Heart right ventricle (tissue), 16 donors: Measurements from ENCODE around the gene MACROD2. TPM values are rescaled to one million over a fixed set of nuclear protein-coding genes. Genes with fewer than 3 reads are reported as not detected.

ENCODE experiments used
- ATAC-seq, 8 donors: fragments of 200-7000 bp; cut with Tn5 transposase; one replicate each; pipeline ENCODE4 v1.9.1; 2020; ENCODE audit warnings: mild to moderate bottlenecking in 8 of 8, moderate library complexity in 8 of 8, moderate number of reproducible peaks in 1 of 8
- DNase-seq, 2 donors: peaks; one replicate each; pipeline ENCODE4 v3.0.0-alpha.2; 2020
- H3K27ac ChIP-seq, 10 donors: fragments of 200-600 bp; sonication (generic) in 2 of 10; one replicate each; pipeline versions ENCODE4 v1.5.0 to v1.8.0; 2020 to 2022; ENCODE audit warnings: mild to moderate bottlenecking in 3 of 10
- H3K27me3 ChIP-seq, 7 donors: fragments of 200-600 bp; one replicate each; pipeline ENCODE4 v1.8.0; 2021 to 2022; ENCODE audit warnings: mild to moderate bottlenecking in 2 of 7
- H3K36me3 ChIP-seq, 9 donors: fragments of 200-600 bp; sonication (generic) in 1 of 9; one replicate each; pipeline versions ENCODE4 v1.5.0 to v1.8.0; 2020 to 2022; ENCODE audit warnings: mild to moderate bottlenecking in 2 of 9
- H3K4me1 ChIP-seq, 9 donors: fragments of 200-600 bp; sonication (generic) in 1 of 9; one replicate each; pipeline versions ENCODE4 v1.5.0 to v1.8.0; 2020 to 2022; ENCODE audit warnings: mild to moderate bottlenecking in 4 of 9
- H3K4me3 ChIP-seq, 10 donors: fragments of 200-600 bp; sonication (generic) in 2 of 10; one replicate each; pipeline versions ENCODE4 v1.5.0 to v1.8.0; 2020 to 2022; ENCODE audit warnings: mild to moderate bottlenecking in 7 of 10, moderate library complexity in 2 of 10
- H3K9me3 ChIP-seq, 11 donors: fragments of 200-600 bp in 10 of 11; sonication (generic) in 2 of 11; one replicate each; pipeline versions ENCODE4 v1.5.0 to v1.8.0; 2013 to 2022; ENCODE audit warnings: mild to moderate bottlenecking in 2 of 11, control low read depth in 1 of 11, moderate library complexity in 1 of 11
- CTCF ChIP-seq, 9 donors: fragments of 200-600 bp; sonication (generic) in 2 of 9; IDR thresholded peaks; one replicate each; pipeline versions ENCODE4 v1.5.0 to v1.8.0; 2021 to 2022; ENCODE audit warnings: antibody characterized with exemption in 9 of 9, mild to moderate bottlenecking in 5 of 9, moderate library complexity in 1 of 9
- WGBS, 2 donors: extraction: QIAGEN DNeasy Blood & Tissue Kit; methylation state at CpG; one replicate each; pipeline ENCODE4 v1.1.7; 2013; ENCODE audit warnings: inconsistent platforms in 1 of 2; 5-methylcytosine and 5-hydroxymethylcytosine counted together
- intact Hi-C, 10 donors: fragments of 100-400 bp; cut with DNase I; formaldehyde crosslinking; loops; one replicate each; pipeline versions ENCODE4 v1.11.1 to v1.14.2; 2022
- polyA plus RNA-seq, 2 donors: library from polyadenylated mRNA; stranded (reverse); fragments of 200-250 nt; gene quantifications; one replicate each; pipeline ENCODE4 v1.2.3, GENCODE V29; 2013
- total RNA-seq, 10 donors: library from RNA; stranded (reverse); fragmentation: NEBNext Ultra II Directional in 3 of 10; extraction: Animal tissue kit (Norgen Biotek cat#: 25700) in 3 of 10; gene quantifications; one replicate each; pipeline versions ENCODE4 v1.2.1 to v1.2.4, GENCODE V29; 2021 to 2023
- donor health status: Arrhythmogenic right ventricular cardiomyopathy.
- donor health status: ischemic (EF 13 %, LVEDD 7.1; RV severe dilation, severe dysfunction).
- donor health status: healthy with polysubstance abuse.
- donor health status: DM: no; HTN: yes; CAD: no.
- donor health status: DM: no; HTN: no; CAD: no.
- donor health status: ischemic (EF 25% LVEDD 6.9; RV normal size, moderate dysfunction).
- donor health status: ischemic (EF 25% LVEDD 5.7; RV mildly dilated, moderate dysfunction).
- donor health status: healthy.
- donor health status: DM: yes; HTN: yes; CAD: no.
- donor health status: Ischemic cardiomyopathy.
- donor health status: ischemic (EF 35%, LVEDD 5.7; RV mildly dilated, moderate dysfunction).
- donor health status: nonischemic (EF 11% LVEDD 7.7; RV severe dilation, severe dysfunction).
- donor health status: DM: yes; HTN: yes; CAD: no.
- donor health status: PGD.
- donor health status: ischemic (EF 29% LVEDD 5.4; RV normal size, mild dysfunction).
- donor health status: nonischemic (EF 23%, LVEDD 6.1; RV moderate dilation, normal function).

MACROD2 gene
- total and polyA plus RNA-seq, 12 donors: 0.28 to 6.4 (median 4.1) TPM

- 63 to 69% methylated on average over 1 of the region's 1 CpG for WGBS, 2 donors
- peaks cover 0 to 15% (median 12%) of the 10 kb centered on the region in 11 donors for H3K9me3 ChIP-seq
- H3K36me3 ChIP-seq: no peaks in the 10 kb centered on the region
- ATAC-seq (no peak), DNase-seq (no peak)
- H3K27me3 ChIP-seq: peaks cover 0 to 6% (median 0%) of the 10 kb centered on the region in 7 donors
- H3K4me3 ChIP-seq: no peak overlapping the region
- no peak for TF ChIP-seq CTCF (IDR thresholded peaks at IDR 0.05)
- intact Hi-C loops: no loop called here
- H3K4me1 ChIP-seq: no peaks in the 10 kb centered on the region
- H3K27ac ChIP-seq: no peak overlapping the region
Observed at GRCh38 chr20:15938847-15939246, 1943.5 kb downstream of the MACROD2 start.

- no peaks in the 10 kb centered on the region for H3K36me3 ChIP-seq
- intact Hi-C loops: loop anchor here in 1 of 10 donors (5.0 kb wide), 1 partner anchor 52 kb away; no protein-coding TSS in a partner anchor
- no peak for TF ChIP-seq CTCF (IDR thresholded peaks at IDR 0.05)
- H3K27ac ChIP-seq: no peak overlapping the region
- H3K4me1 ChIP-seq: no peaks in the 10 kb centered on the region
- ATAC-seq (no peak), DNase-seq (no peak)
- H3K9me3 ChIP-seq: peaks cover 0 to 15% (median 12%) of the 10 kb centered on the region in 11 donors
- WGBS, 2 donors: 95 to 97% methylated on average over 6 of the region's 6 CpGs
- H3K27me3 ChIP-seq: peaks cover 0 to 6% (median 0%) of the 10 kb centered on the region in 7 donors
- H3K4me3 ChIP-seq: no peak overlapping the region
Observed at GRCh38 chr20:15940127-15940526, 1944.8 kb downstream of the MACROD2 start.

- peaks cover 0 to 15% (median 12%) of the 10 kb centered on the region in 11 donors for H3K9me3 ChIP-seq
- no peak overlapping the region for H3K27ac ChIP-seq
- no peak for TF ChIP-seq CTCF (IDR thresholded peaks at IDR 0.05)
- H3K36me3 ChIP-seq: no peaks in the 10 kb centered on the region
- no peaks in the 10 kb centered on the region for H3K4me1 ChIP-seq
- H3K4me3 ChIP-seq: no peak overlapping the region
- intact Hi-C loops: loop anchor here in 1 of 10 donors (5.0 kb wide), 1 partner anchor 50 kb away; no protein-coding TSS in a partner anchor
- DNase-seq (no peak), ATAC-seq (no peak)
- H3K27me3 ChIP-seq: peaks cover 0 to 6% (median 0%) of the 10 kb centered on the region in 7 donors
- WGBS, 2 donors: 3 to 37% methylated on average over 1 of the region's 1 CpG
Observed at GRCh38 chr20:15942130-15942529, 1946.8 kb downstream of the MACROD2 start.

- no peak for ATAC-seq
- no peak for DNase-seq
Observed at GRCh38 chr20:15945289-15945688, 1950.0 kb downstream of the MACROD2 start.

More at GRCh38 chr20:15945289-15945688, 1950.0 kb downstream of the MACROD2 start:
- Histone ChIP-seq H3K4me1 (no peaks in the 10 kb centered on the region), H3K36me3 (no peaks in the 10 kb centered on the region), H3K9me3 (peaks cover 0 to 2% (median 0%) of the 10 kb centered on the region in 11 donors), H3K27me3 (peaks cover 0 to 6% (median 0%) of the 10 kb centered on the region in 7 donors), H3K4me3 (no peak overlapping the region), H3K27ac (no peak overlapping the region)
- no peak for TF ChIP-seq CTCF (IDR thresholded peaks at IDR 0.05)
- intact Hi-C loops: no loop called here
